HEK293T (cell line): ENCODE data around the gene RYR1.

ENCODE experiments used
- ARNT ChIP-seq: fragments of 450-650 bp; IDR thresholded peaks from 2 replicates; pipeline ENCODE4 v1.6.1; 2017; ENCODE audit warnings: mild to moderate bottlenecking
- BHLHE40 ChIP-seq: fragments of 450-650 bp; IDR thresholded peaks from 2 replicates; pipeline ENCODE4 v1.6.1; 2016; ENCODE audit warnings: mild to moderate bottlenecking, moderate library complexity, borderline replicate concordance
- ELF4 ChIP-seq: fragments of 450-650 bp; IDR thresholded peaks from 2 replicates; pipeline ENCODE4 v1.6.1; 2017; ENCODE audit warnings: antibody characterized with exemption
- FOXA1 ChIP-seq: fragments of 450-650 bp; IDR thresholded peaks from 2 replicates; pipeline ENCODE4 v1.6.1; 2016; ENCODE audit warnings: mild to moderate bottlenecking
- FOXK2 ChIP-seq: fragments of 450-650 bp; IDR thresholded peaks from 2 replicates; pipeline ENCODE4 v1.6.1; 2016; ENCODE audit warnings: mild to moderate bottlenecking
- FOXM1 ChIP-seq: fragments of 450-650 bp; IDR thresholded peaks from 2 replicates; pipeline ENCODE4 v1.6.1; 2017; ENCODE audit warnings: mild to moderate bottlenecking, borderline replicate concordance
- HDGF ChIP-seq: fragments of 450-650 bp; IDR thresholded peaks from 2 replicates; pipeline ENCODE4 v1.6.1; 2017; ENCODE audit warnings: antibody characterized with exemption, borderline replicate concordance
- L3MBTL2 ChIP-seq: fragments of 450-650 bp; conservative IDR thresholded peaks from 2 replicates; pipeline ENCODE4 v1.6.1; 2016; ENCODE audit warnings: mild to moderate bottlenecking
- LEF1 ChIP-seq: fragments of 450-650 bp; IDR thresholded peaks from 2 replicates; pipeline ENCODE4 v1.6.1; 2017; ENCODE audit warnings: mild to moderate bottlenecking, borderline replicate concordance
- NFRKB ChIP-seq: fragments of 450-650 bp; IDR thresholded peaks from 2 replicates; pipeline ENCODE4 v1.6.1; 2016; ENCODE audit warnings: mild to moderate bottlenecking, moderate library complexity
- PKNOX1 ChIP-seq: fragments of 450-650 bp; IDR thresholded peaks from 2 replicates; pipeline ENCODE4 v1.6.1; 2016
- SUZ12 ChIP-seq: fragments of 450-650 bp; IDR thresholded peaks from 2 replicates; pipeline ENCODE4 v1.6.1; 2016; ENCODE audit warnings: mild to moderate bottlenecking
- TARDBP ChIP-seq: fragments of 450-650 bp; IDR thresholded peaks from 2 replicates; pipeline ENCODE4 v1.6.1; 2016

- TF ChIP-seq PKNOX1 (no peak), FOXK2 (no peak), L3MBTL2 (no peak), BHLHE40 (no peak), ELF4 (no peak), SUZ12 (no peak), ARNT (no peak), FOXA1 (no peak), FOXM1 (no peak), HDGF (no peak), LEF1 (no peak), TARDBP (no peak), NFRKB (no peak)
These were observed 104.9 kb downstream of the RYR1 start for GRCh38 chr19:38538386-38538785.
